ENCODE data around the gene IFI27L2. TPM values are rescaled to one million over a fixed set of nuclear protein-coding genes. Genes with fewer than 3 reads are reported as not detected.

IFI27L2 gene
- total RNA-seq, 1 experiment from 2014 or later: 28.6 TPM

- no peak overlapping the region for H2BK120ac ChIP-seq (ENCODE audit: low read depth, low read length, poor library complexity, severe bottlenecking)
- H3K23ac ChIP-seq (ENCODE audit: insufficient read length, low read depth, low read length): no peak overlapping the region
- no peak overlapping the region for H3K14ac ChIP-seq (ENCODE audit: insufficient read depth, low read length)
- H3K9me3 ChIP-seq (ENCODE audit: control insufficient read depth, low read depth, low read length): no peaks in the 10 kb centered on the region
- H3K27ac ChIP-seq (ENCODE audit: insufficient read length, low read depth, low read length): no peak overlapping the region
- H3T11ph ChIP-seq (ENCODE audit: low read length): no peak overlapping the region
- no peak overlapping the region for H2BK12ac ChIP-seq (ENCODE audit: insufficient read length, low read depth, low read length)
- TF ChIP-seq, protein P1, sequence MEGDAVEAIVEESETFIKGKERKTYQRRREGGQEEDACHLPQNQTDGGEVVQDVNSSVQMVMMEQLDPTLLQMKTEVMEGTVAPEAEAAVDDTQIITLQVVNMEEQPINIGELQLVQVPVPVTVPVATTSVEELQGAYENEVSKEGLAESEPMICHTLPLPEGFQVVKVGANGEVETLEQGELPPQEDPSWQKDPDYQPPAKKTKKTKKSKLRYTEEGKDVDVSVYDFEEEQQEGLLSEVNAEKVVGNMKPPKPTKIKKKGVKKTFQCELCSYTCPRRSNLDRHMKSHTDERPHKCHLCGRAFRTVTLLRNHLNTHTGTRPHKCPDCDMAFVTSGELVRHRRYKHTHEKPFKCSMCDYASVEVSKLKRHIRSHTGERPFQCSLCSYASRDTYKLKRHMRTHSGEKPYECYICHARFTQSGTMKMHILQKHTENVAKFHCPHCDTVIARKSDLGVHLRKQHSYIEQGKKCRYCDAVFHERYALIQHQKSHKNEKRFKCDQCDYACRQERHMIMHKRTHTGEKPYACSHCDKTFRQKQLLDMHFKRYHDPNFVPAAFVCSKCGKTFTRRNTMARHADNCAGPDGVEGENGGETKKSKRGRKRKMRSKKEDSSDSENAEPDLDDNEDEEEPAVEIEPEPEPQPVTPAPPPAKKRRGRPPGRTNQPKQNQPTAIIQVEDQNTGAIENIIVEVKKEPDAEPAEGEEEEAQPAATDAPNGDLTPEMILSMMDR (conservative IDR thresholded peaks at IDR 0.05): no peak
- no peak overlapping the region for H3K4me2 ChIP-seq (ENCODE audit: insufficient read depth, insufficient read length, low read length)
- H3K27me3 ChIP-seq (ENCODE audit: insufficient read depth, low read length): no peaks in the 10 kb centered on the region
- no peaks in the 10 kb centered on the region for H4K20me1 ChIP-seq (ENCODE audit: control insufficient read depth, insufficient read depth, insufficient read length)
- WGBS (ENCODE audit: extremely low coverage, insufficient read length, low lambda C conversion rate): no CpG with 5 or more reads among the region's 2 CpGs
- H2BK15ac ChIP-seq (ENCODE audit: low read depth, low read length): no peak overlapping the region
- Mint-ChIP-seq H3K27ac (no peak overlapping the region), H3K9me3 (no peaks in the 10 kb centered on the region), H3K27me3 (ENCODE audit: low read depth) (no peaks in the 10 kb centered on the region), H3K4me3 (no peak overlapping the region), H3K4me1 (peaks cover 0 to 5% of the 10 kb centered on the region in 2 experiments; a peak in 3 of 4 replicates), H3K36me3 (ENCODE audit: insufficient read depth in 1 of 3, low read depth in 3 of 3) (peaks cover 0 to 5% (median 1%) of the 10 kb centered on the region in 3 experiments; a peak in 2 of 7 replicates)
- no peaks in the 10 kb centered on the region for H3K23me2 ChIP-seq (ENCODE audit: insufficient read length, low read depth, low read length, poor library complexity, severe bottlenecking)
- H3K9ac ChIP-seq (ENCODE audit: extremely low read depth, insufficient read length, low read length): no peak overlapping the region
- no peak overlapping the region for H2BK20ac ChIP-seq (ENCODE audit: low read depth, low read length, poor library complexity, severe bottlenecking)
- H4K91ac ChIP-seq (ENCODE audit: insufficient read length, low read depth, low read length): no peak overlapping the region
- no peak overlapping the region for H3K4ac ChIP-seq (ENCODE audit: low read depth, low read length)
- no peaks in the 10 kb centered on the region for H3K79me2 ChIP-seq (ENCODE audit: insufficient read depth, low read length)
- H4K8ac ChIP-seq (replicated peaks; ENCODE audit: insufficient read length, low read depth, low read length): no peak overlapping the region
- H3K79me1 ChIP-seq (ENCODE audit: insufficient read depth, low read depth, low read length, poor library complexity, severe bottlenecking): no peaks in the 10 kb centered on the region
- no peak overlapping the region for H3K18ac ChIP-seq (ENCODE audit: insufficient read length, low read depth, low read length)
- H2AFZ ChIP-seq (ENCODE audit: low read length): no peak overlapping the region
- no peaks in the 10 kb centered on the region for H3K4me1 ChIP-seq (ENCODE audit: insufficient read depth, low read length)
- H2AK5ac ChIP-seq (ENCODE audit: insufficient read length, low read length): no peak overlapping the region
- DNase-seq: no peak
- H3K56ac ChIP-seq (ENCODE audit: insufficient read length, low read depth, low read length): no peak overlapping the region
- no peak overlapping the region for H2BK5ac ChIP-seq (ENCODE audit: insufficient read length, low read length)
- no peak overlapping the region for H4K5ac ChIP-seq (ENCODE audit: insufficient read length, low read depth, low read length)
Measured at GRCh38 chr14:94093418-94093817, 36.0 kb downstream of the IFI27L2 start.
